NCI-H524 treated with DMSO at 0.1 percent for 48 hours (cell line): ENCODE data around the gene BRSK2.

ENCODE experiments used
- DNase-seq: peaks from one replicate; lab custom pipeline; 2025; lab: John Stamatoyannopoulos, UW

The BRSK2 gene

GRCh38 chr11:1469287-1469910 is 79.7 kb downstream of the BRSK2 start:
- DNase-seq, result no peak

DNA sequence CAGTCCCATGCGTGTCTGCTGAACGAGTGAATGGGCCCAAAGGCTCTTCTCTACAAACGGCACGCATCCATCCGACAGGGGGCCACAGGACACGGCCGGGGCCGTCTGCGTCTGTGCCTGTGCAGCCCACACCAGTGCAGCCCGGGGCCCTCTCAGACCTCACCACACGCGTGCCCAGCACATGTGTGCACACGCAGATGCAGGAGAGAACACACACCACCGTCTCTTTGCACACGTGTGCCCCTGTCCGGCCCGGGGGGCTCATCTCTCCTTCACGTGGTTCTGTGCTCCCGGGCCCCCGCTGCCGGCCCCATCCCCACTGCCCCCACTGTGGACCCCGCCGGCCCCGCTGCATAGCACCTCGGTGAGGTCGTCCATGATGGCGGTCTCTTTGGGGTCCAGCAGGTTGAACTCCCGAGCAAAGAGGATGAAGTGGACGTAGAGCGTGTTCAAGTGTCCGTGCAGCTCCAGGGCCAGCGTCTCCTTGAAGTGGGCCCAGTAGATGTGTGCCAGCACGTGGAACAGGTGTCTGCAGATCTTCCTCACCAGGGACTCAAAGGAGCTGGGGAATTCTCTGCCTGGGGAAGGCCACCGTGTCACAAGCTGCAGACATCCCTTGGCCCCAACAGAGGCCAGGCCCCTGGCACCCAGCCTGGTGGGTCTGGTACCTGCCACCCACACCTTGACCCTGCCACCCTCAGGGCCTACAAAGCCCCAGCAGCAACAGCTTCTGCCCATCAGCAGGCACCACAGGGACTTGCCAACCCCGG is 80.4 kb downstream of the BRSK2 start:
- no peak for DNase-seq

DNA sequence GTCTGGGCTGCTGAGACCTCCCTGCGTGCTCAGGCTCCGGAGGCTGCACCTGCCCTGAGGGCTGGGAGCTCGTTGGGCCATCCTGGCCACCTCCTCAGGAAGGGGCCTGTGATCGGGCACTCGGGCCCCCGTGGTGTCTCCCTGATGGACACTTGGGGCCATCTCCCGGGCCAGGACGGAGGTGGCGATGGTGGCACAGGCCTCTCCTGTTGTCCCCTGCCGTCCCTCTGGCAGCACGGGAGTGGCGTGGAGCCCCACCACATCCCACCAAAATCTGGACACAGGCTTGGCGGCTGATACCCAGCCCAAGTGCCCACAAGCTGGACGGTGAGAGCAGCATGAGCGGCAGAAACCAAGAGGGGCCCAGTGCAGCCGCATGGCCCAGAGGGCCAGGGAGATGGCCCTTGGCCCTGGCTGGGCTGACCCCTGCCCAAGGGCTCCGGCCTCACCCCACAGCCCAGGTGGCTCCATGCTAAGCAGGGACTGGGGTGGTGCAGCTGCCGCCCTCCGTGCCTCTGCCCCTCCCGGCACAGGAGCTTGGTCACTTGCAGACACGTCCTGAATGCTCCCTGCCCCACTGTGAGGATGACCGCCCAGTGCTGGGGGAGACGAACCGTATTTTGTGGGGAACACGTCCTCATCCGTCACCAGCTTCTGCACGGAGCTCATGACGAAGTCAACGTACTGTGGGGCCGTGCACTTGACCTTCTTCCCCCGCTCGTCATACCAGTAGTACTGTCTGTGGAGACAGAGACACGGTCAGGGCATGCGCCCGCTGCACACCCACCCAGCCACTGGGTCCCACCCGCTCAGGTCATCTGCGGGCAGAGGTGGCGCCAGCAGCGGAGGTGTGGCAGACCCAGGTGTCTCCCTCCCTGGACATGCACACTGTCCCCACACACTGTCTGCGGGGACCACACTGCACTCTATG is 81.2 kb downstream of the BRSK2 start:
- DNase-seq, result no peak

- DNase-seq, result no peak
Measured at GRCh38 chr11:1471736-1472135, 82.0 kb downstream of the BRSK2 start.

- DNase-seq, result no peak
Measured at GRCh38 chr11:1472180-1473005, 82.7 kb downstream of the BRSK2 start.

DNA sequence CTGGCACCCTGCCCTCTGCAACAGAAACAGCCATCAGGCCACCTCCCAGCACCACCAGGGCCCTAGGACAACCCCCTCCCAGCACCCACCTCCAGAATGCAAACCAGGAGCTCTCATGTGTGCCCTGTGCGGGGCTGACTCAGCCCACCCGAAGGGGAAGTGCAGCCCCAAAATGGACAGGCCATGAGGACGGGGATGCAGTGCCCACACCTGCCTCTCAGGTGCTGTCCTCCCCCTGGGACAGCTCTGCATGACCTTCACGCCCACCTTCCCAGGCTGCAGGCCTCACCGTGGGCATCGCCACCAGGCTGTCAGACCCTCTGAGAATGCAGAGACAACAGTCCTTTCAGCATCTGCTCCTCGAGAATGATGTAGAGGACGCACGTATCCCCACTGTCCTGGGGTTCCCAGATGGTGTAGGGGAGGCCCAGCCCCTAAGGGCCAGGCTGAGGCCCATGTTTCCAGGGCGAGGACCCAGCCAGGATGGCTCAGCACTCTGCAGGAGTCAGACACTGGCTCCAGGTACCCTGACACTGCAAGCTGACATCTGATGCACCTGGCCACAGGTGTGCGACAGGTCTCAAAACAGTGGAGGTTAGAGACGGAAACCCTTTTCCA is 83.4 kb downstream of the BRSK2 start:
- DNase-seq, result no peak

DNA sequence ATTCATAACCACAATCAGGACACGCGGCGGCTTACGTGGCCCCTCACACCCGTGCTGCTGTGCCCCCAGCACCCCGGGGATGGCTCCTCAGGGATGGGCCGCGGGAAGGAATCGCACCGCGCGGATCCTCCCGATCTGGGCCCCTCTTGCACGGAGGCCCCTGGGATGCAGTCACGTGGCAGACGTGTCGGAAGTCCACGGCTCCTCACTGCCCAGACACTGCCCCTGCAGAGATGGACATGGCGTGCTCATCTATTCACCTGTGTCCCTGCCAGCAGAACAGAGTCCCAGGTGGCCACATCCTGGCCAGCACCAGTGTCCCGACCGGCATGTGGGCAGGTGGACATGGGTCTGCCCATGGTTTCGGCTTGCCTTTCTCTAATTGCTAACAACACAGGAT is 84.1 kb downstream of the BRSK2 start:
- DNase-seq, result no peak

GRCh38 chr11:1475841-1476240 is 86.1 kb downstream of the BRSK2 start:
- DNase-seq, result no peak

- no peak for DNase-seq
Measured at GRCh38 chr11:1476940-1477736, 87.4 kb downstream of the BRSK2 start.

- DNase-seq, result no peak
Measured at GRCh38 chr11:1478011-1478410, 88.3 kb downstream of the BRSK2 start.

DNA sequence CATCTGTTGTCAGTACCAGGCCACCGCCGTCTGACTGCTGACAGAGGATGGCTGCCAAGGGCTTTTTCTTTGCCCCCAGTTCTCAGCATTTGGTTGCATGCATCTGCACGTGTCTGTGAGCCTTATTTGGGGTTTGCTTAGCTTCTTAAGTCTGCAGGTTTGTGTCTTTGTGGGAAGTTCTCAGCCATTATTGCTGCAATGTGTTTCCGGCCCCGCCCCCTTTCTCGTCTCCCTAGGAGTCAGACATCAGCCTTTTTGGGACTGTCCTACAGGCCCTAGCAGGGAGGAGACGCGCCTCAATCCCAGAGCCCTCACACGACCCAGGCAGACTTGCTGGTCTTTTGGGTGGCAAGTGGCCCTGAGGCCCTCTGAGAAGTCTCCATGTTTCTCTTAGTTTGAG is 88.8 kb downstream of the BRSK2 start:
- DNase-seq, result no peak

- no peak for DNase-seq
Measured at GRCh38 chr11:1479006-1479677, 89.4 kb downstream of the BRSK2 start.

- DNase-seq, result no peak
Measured at GRCh38 chr11:1479678-1480118, 90.0 kb downstream of the BRSK2 start.

GRCh38 chr11:1480191-1480554 is 90.4 kb downstream of the BRSK2 start:
- DNase-seq, result no peak

DNA sequence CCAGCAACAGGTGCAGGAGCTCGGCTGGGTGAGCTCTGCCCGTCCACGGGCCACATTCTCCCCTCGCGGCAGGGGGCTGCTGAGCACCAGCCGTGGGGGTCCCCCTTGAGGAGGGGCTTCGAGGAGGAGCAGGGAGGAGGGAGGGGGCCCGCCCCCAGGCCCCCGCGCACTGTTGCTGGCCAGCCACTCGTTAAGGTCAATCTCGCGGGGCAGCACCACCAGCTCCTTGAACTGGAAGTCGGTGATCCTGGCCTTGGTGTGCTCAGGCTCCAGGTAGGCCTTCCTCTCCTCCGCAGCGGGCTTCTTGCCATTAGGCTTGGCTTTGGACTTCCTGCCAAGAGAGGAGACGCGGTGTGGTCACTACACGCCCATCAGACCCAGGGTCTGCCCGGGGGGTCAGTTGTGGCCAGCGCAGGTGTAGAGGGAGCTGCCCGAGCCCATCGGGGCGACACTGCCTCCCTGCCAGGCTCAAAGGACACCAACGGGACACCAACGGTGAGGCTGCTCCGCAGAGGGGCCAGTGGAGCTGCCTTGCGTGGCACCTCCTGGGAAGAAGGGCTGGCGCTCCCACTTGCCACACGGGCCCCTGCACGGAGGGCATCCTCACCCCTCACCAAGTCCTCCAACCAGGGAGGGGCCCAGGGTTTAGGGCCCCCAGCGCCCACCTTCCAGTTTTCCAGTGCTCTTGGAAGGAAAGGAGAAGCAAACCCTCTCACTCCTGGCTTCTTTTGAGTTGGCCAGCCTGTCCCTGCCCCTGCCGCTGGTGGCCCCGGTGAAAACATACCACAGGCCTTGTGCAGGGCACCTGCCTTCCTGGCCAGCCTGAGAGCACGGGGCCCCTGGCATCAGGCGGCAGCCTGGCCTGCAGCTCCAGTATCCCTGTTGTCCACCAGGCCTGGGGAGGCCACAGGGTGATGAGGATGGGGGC is 91.1 kb downstream of the BRSK2 start:
- no peak for DNase-seq

GRCh38 chr11:1481483-1481825 is 91.7 kb downstream of the BRSK2 start:
- DNase-seq, result no peak

DNA sequence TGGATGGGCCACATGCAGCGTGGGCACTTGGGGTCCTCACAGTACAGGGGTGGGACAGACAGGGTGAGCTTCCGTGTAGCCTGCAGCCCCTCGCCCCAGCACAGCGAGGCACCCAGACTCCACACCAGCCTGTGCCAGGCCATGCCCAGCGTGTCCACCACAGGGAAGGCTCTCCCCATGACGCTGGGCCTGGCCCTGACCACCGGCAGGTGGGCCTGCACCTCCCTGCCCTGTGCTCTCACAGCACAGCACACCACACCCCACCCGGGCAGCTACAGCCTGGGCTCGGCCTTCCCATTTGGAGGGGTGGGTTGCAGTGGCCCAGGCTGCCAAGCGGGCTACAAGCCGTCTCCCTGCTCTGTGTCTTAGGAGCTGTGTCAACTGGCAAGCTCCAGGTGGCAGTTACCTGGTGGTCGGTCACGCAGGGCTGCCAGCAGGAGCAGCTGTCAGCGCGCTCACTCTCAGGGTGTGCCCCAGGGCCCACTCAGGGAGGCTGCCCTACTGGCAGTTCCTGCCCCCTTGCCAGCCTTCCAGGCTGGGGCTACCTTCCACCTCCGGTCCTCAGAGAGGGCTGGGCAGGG is 92.2 kb downstream of the BRSK2 start:
- DNase-seq, result no peak

GRCh38 chr11:1482581-1483444 is 93.1 kb downstream of the BRSK2 start:
- no peak for DNase-seq
